ENCODE data around the gene TAB2.

DNA sequence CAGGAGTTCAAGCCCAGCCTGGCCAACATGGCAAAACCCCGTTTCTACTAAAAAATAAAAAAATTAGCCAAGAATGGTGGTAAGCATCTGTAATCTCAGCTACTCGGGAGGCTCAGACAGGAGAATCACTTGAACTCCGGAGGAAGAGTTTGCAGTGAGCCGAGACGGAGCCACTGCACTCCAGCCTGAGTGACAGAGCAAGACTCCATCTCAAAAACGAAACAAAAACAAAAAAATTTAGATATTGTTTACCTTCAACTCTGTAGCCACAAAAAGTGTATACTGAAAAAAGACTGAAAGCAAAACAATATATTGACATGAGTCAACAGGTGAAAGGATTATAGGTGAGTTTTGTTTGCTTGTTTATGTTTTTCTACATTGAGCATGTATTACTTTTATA is 30.6 kb upstream of the TAB2 start:
- no peak for TF ChIP-seq MEF2A (IDR thresholded peaks at IDR 0.05; ENCODE audit: control insufficient read depth, low read depth, low read length)
- TF ChIP-seq ETV5 (CRISPR knock-in tag; IDR thresholded peaks at IDR 0.05; ENCODE audit: low read depth): no peak
- TF ChIP-seq CBX8 (IDR thresholded peaks at IDR 0.05; ENCODE audit: borderline replicate concordance, extremely low read depth, low read depth, low read length, poor library complexity, severe bottlenecking): no peak
- no peak for TF ChIP-seq EGR1 (conservative IDR thresholded peaks at IDR 0.05)
- TF ChIP-seq, protein P1, sequence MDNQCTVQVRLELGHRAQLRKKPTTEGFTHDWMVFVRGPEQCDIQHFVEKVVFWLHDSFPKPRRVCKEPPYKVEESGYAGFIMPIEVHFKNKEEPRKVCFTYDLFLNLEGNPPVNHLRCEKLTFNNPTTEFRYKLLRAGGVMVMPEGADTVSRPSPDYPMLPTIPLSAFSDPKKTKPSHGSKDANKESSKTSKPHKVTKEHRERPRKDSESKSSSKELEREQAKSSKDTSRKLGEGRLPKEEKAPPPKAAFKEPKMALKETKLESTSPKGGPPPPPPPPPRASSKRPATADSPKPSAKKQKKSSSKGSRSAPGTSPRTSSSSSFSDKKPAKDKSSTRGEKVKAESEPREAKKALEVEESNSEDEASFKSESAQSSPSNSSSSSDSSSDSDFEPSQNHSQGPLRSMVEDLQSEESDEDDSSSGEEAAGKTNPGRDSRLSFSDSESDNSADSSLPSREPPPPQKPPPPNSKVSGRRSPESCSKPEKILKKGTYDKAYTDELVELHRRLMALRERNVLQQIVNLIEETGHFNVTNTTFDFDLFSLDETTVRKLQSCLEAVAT (IDR thresholded peaks at IDR 0.05): no peak
- TF ChIP-seq, protein P2, sequence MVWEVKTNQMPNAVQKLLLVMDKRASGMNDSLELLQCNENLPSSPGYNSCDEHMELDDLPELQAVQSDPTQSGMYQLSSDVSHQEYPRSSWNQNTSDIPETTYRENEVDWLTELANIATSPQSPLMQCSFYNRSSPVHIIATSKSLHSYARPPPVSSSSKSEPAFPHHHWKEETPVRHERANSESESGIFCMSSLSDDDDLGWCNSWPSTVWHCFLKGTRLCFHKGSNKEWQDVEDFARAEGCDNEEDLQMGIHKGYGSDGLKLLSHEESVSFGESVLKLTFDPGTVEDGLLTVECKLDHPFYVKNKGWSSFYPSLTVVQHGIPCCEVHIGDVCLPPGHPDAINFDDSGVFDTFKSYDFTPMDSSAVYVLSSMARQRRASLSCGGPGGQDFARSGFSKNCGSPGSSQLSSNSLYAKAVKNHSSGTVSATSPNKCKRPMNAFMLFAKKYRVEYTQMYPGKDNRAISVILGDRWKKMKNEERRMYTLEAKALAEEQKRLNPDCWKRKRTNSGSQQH (CRISPR knock-in tag; IDR thresholded peaks at IDR 0.05): no peak
- no peak for TF ChIP-seq YY1 (IDR thresholded peaks at IDR 0.05; ENCODE audit: borderline replicate concordance in 1 of 3, control insufficient read depth in 1 of 3, extremely low read depth in 1 of 3, insufficient read depth in 3 of 3, insufficient read length in 1 of 3, insufficient replicate concordance in 2 of 3, low read depth in 1 of 3, low read length in 2 of 3)
- no peak for TF ChIP-seq ILF3 (IDR thresholded peaks at IDR 0.05; ENCODE audit: borderline replicate concordance)
